CD4-positive, alpha-beta T cell treated with Interferon alpha-2 for 1 hour (primary cell): Measurements from ENCODE around the gene TMEM119.

Source experiments
- DNase-seq, 2 donors: peaks; one replicate each; pipeline ENCODE4 v3.0.0-alpha.2; 2020 to 2022

The TMEM119 gene

GRCh38 chr12:108597559-108598471 lies at the start of gene TMEM119:
Gene TMEM119 (minus strand): TSS chr12:108598084. CDS start chr12:108592383, 5,701 bp downstream.
- no peak for DNase-seq

- DNase-seq = peak in 1 of 2 donors; percentile 36
These were observed 49.0 kb upstream of the TMEM119 start for GRCh38 chr12:108646600-108647579.

- DNase-seq = no peak
These were observed 48.1 kb upstream of the TMEM119 start for GRCh38 chr12:108645686-108646599.

- DNase-seq = no peak
These were observed 46.9 kb upstream of the TMEM119 start for GRCh38 chr12:108644811-108645120.

DNA sequence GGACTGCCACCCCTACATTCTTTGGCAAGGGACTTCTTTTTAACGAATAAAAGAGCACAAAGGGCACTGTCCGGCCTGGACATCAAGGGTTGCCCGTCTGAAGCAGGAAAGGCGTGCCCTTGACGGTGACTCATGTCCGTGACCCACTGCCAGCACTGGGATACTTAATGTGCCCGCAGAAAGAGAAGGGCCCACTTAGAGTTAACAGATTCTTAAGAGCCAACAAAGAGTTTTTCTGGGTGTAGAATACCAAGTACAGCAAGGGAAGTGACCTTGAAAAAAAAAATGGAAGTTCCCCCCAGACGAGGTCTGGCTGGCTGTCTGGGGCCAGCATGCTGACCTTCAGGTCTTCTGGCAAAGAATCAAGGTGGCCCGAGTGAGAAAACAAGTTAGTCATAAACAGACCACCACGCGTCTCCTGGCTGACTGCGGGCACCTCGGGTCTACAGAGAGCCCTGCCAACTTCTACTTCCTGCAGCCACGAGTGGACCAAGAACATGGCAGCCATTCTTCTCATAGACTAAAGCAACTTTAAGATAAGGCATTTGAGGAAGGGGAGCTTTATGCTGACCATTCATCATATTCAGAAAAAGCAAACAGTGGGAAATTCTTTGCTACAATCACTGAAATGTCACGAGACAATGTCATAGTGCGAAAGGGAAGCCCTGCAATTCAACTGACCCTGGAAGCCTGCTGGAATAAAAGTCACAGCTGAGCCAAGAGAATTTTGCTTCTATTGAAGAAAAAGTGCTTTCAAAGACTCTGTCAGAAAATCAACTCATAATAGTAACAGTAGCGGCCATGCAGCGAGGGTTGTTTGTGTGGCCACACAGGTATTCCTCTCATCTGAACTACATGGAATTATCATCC lies 46.3 kb upstream of the TMEM119 start:
- DNase-seq = no peak

- no peak for DNase-seq
These were observed 45.2 kb upstream of the TMEM119 start for GRCh38 chr12:108642899-108643654.

- no peak for DNase-seq
These were observed 44.5 kb upstream of the TMEM119 start for GRCh38 chr12:108642269-108642870.

DNA sequence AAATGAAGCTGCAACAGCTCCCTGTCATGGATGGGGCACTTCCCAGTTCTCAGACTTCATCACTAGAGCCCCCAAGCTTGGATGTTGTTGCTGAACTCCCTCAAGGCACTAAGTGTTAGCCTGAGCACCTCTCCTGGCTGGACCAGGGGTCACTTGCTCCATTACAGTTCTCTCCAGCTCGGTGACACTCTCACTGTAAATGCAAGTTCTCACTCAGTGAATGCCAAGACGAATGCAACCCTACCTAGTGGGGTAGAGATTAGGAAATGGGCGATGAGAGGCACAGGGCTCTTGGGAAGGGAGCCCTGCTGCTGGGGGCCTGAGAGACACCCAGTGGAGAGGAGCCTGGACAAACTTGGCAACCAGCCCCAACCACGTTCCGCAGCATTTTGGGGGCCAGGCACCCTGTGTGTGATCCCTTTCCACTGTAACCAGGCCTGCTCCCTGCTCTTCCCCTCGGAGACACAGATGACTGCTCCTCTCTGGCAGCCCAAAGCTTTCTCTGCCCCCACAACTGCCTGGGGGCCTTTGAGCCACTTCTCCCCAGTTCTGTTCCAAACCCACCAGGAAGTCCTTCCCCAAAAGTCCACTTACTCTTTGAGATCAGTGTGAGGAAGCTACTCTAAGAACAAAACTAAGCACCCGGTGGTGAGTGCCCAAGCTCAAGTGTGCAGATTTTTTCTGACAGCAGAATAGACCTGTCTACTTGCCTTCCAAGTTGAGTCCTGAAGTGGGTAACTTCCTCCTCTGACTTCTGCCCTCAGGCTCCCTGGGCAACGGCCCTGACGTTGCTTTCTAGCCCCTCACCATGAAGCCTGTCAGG lies 43.8 kb upstream of the TMEM119 start:
- DNase-seq = no peak

DNA sequence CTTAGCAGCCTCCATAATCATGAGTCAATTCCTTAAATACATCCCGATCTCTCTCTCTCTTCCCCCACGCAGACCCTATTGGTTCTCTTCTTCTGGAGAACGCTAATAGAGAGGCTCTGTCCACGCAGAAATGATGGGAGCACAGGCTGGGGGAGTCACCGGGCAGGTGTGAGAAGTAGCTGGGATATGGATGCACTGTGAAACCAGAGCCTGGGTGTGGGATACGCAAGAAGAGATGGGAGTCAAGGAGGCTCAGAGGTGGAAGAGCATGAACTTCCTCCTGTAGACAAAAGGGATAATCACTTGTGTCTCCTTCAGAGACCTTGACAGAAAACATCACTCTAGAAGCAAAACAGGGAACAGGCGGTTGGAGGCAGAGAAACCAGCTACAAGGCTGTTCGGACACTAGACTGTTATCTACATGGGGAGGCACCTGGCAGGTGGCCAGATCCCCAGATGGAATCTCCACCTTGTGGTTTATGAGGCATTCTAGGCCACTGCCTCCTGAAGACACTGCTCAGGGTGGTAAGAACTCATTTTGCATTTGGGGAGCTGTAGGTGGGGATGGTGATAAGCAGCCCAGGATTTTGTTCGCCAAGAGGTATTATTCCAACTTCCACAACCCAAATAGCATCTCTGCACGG lies 43.0 kb upstream of the TMEM119 start:
- DNase-seq = no peak

- DNase-seq = no peak
These were observed 41.3 kb upstream of the TMEM119 start for GRCh38 chr12:108638997-108639822.

DNA sequence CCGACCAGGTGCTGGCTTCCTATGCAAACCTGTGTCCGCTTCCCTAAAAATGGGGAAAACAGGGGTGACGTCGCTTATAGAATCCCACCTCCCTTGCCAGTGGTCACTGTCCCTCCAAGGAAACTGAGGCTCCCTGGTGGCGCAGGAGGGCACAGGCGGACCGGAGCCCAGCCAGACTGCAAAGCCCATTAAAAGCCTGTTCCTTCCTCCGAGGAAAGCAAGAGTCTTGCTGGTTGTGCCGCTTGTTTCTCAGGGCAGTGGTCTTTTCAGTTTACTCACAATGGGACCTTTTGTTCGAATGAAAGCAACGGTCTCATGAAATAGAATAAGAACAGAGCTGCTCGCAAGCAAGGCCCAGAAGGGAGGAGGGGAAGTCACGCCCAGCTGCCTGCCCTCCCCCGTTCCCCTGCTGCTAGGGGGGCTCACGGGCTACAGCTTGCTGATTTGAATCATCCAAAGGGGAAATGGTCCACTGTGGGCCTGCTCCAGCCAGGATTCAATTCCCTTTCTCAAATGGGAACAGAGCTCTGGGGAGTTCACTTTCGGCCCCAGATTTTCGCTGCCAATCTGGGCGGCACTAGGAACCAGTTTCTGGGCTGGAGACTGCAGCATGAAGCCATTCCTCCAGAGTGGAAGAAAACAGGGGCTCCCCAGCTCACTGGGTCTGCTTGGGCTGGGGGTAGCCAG lies 40.4 kb upstream of the TMEM119 start:
- DNase-seq = peak in 1 of 2 donors; percentile 14

GRCh38 chr12:108637222-108637971 lies 39.5 kb upstream of the TMEM119 start:
- DNase-seq = no peak

- no peak for DNase-seq
These were observed 38.3 kb upstream of the TMEM119 start for GRCh38 chr12:108635997-108636808.

DNA sequence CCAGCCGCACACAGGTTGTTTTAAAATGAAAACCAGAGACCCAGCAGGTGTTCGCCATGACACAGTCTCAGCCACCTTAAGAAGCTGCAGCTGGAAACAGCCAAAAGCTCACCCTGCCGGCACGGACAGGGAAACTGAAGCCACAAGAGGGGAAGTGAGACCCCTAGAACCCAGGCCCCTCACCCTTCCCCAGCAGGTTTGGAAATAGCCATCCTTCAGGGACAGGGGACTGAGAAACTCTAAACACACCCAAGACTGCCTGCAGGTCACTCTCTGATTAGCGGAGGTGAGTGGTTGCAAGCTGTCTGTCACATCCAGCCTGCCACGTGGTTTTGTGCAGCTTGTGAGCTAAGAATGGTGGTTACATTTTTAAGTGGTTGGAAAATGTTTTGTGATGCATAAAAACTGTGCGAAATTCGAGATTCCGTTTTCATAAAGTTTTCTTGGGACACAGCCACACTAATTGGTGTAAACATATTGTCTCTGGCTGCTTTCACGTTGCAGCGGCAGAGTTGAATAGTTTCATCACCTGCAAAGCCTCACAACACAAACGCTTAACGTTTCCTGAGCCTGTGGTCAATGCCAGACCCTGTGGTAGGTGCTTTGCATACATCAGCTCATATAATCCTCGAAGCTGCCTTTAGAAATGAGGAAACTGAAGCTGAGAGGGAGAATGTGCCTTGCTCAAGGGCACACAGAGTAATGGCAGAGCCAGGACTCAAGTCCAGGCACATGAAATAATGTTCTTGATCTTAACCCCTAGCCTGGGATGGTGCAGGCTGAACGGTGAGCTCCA lies 37.5 kb upstream of the TMEM119 start:
- DNase-seq = peak; percentile 50 to 59

- peak; percentile 69 to 75 for DNase-seq
These were observed 36.5 kb upstream of the TMEM119 start for GRCh38 chr12:108634341-108634751.
